OCI-LY7 (cell line): ENCODE data around the gene FAM174B.

Source experiments
- CTCF ChIP-seq: fragments of 200-600 bp; sonication (generic); conservative IDR thresholded peaks from 2 replicates; pipeline ENCODE4 v1.5.1; 2014; ENCODE audit warnings: mild to moderate bottlenecking, antibody characterized with exemption, low read length, moderate library complexity, mixed read lengths
- EZH2phosphoT487 ChIP-seq: fragments of 200-600 bp; sonication (generic); IDR thresholded peaks from 2 replicates; pipeline ENCODE4 v1.6.1; 2018; ENCODE audit warnings: low read depth, borderline replicate concordance, mild to moderate bottlenecking, mixed run types, antibody characterized with exemption, low read length, moderate library complexity, mixed read lengths

GRCh38 chr15:92584105-92584504 lies 71.5 kb downstream of the FAM174B start:
- TF ChIP-seq CTCF (no peak), EZH2phosphoT487 (no peak)
